Parathyroid adenoma (tissue), 2 donors: ENCODE results near the gene MEPE.

Experiments used
- H2AFZ ChIP-seq: fragments of 300-600 bp; sonication (generic); one replicate; pipeline ENCODE4 v1.7.0; 2017; ENCODE audit warnings: antibody characterized with exemption, mild to moderate bottlenecking
- H3K27ac ChIP-seq: fragments of 300-600 bp; sonication (generic); one replicate; pipeline ENCODE4 v1.7.0; 2017
- H3K27me3 ChIP-seq: fragments of 300-600 bp; sonication (generic); one replicate; pipeline ENCODE4 v1.7.0; 2017; ENCODE audit warnings: low read length; ENCODE audit not compliant: control insufficient read depth, insufficient read depth
- H3K36me3 ChIP-seq: fragments of 300-600 bp; sonication (generic); one replicate; pipeline ENCODE4 v1.7.0; 2017; ENCODE audit warnings: low read length; ENCODE audit not compliant: control insufficient read depth, insufficient read depth
- H3K4me1 ChIP-seq: fragments of 300-600 bp; sonication (generic); one replicate; pipeline ENCODE4 v1.7.0; 2017; ENCODE audit warnings: control low read depth
- H3K4me2 ChIP-seq: fragments of 300-600 bp; sonication (generic); one replicate; pipeline ENCODE4 v1.7.0; 2017; ENCODE audit warnings: low read length
- H3K4me3 ChIP-seq: fragments of 300-600 bp; sonication (generic); one replicate; pipeline ENCODE4 v1.7.0; 2017; ENCODE audit warnings: low read depth, low read length
- H3K79me2 ChIP-seq: fragments of 300-600 bp; sonication (generic); one replicate; pipeline ENCODE4 v1.7.0; 2017; ENCODE audit warnings: control low read depth
- H3K9ac ChIP-seq: fragments of 300-600 bp; sonication (generic); one replicate; pipeline ENCODE4 v1.7.0; 2017; ENCODE audit warnings: mild to moderate bottlenecking
- H3K9me3 ChIP-seq: fragments of 300-600 bp; sonication (generic); one replicate; pipeline ENCODE4 v1.7.0; 2017; ENCODE audit warnings: low read length; ENCODE audit not compliant: control insufficient read depth
- CTCF ChIP-seq: fragments of 300-600 bp; sonication (generic); IDR thresholded peaks from one replicate; pipeline ENCODE4 v1.7.0; 2017; ENCODE audit warnings: antibody characterized with exemption, mild to moderate bottlenecking
- donor health status: primary hyperparathyroidism.

MEPE gene

DNA sequence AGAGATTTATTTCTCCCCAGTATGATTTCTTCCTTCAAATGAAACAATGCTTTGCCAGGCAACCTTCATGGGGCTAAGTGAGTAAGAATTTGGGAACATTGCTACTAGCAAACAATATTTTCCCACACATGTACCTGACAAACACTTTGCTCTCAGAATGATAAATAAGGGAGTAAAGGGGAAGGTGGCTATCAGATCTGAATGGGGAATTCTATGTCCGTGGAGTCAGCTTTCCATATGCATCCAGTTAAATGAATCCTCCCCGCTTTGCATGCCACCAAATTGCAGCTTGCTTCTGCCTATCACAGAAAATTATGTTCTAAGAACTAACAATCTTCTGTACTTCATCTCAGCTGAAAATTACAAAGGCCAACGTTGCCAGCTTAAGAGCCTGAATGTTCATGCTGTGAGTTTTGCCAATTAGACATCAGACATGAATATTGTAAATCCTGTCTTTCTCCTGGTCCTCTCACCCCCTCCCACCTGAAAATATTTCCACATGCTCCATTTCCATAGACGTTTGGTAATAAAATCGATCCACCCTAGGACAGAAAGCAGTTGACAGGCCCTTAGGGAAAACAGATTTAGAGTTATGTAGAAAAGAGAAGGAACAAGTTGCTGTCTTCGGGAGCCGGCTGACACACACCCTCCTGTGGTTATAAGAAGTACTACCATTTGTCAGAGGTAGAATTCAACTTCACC is 6.3 kb downstream of the MEPE start:
- no peaks in the 10 kb centered on the region for H3K79me2 ChIP-seq
- H2AFZ ChIP-seq = no peak overlapping the region
- H3K9ac ChIP-seq = no peak overlapping the region
- no peaks in the 10 kb centered on the region for H3K36me3 ChIP-seq
- TF ChIP-seq CTCF = peak; percentile 57
- no peaks in the 10 kb centered on the region for H3K9me3 ChIP-seq
- H3K4me1 ChIP-seq = no peaks in the 10 kb centered on the region
- H3K27ac ChIP-seq = no peak overlapping the region
- H3K4me3 ChIP-seq = no peak overlapping the region
- H3K4me2 ChIP-seq = no peak overlapping the region
- no peaks in the 10 kb centered on the region for H3K27me3 ChIP-seq

GRCh38 chr4:87839592-87839946 is 6.8 kb downstream of the MEPE start:
- H3K27me3 ChIP-seq = no peaks in the 10 kb centered on the region
- no peaks in the 10 kb centered on the region for H3K9me3 ChIP-seq
- no peak overlapping the region for H3K4me2 ChIP-seq
- no peak for TF ChIP-seq CTCF
- no peaks in the 10 kb centered on the region for H3K36me3 ChIP-seq
- no peak overlapping the region for H3K27ac ChIP-seq
- no peaks in the 10 kb centered on the region for H3K4me1 ChIP-seq
- H3K4me3 ChIP-seq = no peak overlapping the region
- H3K79me2 ChIP-seq = no peaks in the 10 kb centered on the region
- H3K9ac ChIP-seq = no peak overlapping the region
- H2AFZ ChIP-seq = no peak overlapping the region

GRCh38 chr4:87840149-87840548 is 7.4 kb downstream of the MEPE start:
- no peak for TF ChIP-seq CTCF
- Histone ChIP-seq H3K27ac (no peak overlapping the region), H3K27me3 (no peaks in the 10 kb centered on the region), H3K4me3 (no peak overlapping the region), H2AFZ (no peak overlapping the region), H3K9ac (no peak overlapping the region), H3K79me2 (no peaks in the 10 kb centered on the region), H3K4me1 (no peaks in the 10 kb centered on the region), H3K4me2 (no peak overlapping the region), H3K9me3 (no peaks in the 10 kb centered on the region), H3K36me3 (no peaks in the 10 kb centered on the region)

DNA sequence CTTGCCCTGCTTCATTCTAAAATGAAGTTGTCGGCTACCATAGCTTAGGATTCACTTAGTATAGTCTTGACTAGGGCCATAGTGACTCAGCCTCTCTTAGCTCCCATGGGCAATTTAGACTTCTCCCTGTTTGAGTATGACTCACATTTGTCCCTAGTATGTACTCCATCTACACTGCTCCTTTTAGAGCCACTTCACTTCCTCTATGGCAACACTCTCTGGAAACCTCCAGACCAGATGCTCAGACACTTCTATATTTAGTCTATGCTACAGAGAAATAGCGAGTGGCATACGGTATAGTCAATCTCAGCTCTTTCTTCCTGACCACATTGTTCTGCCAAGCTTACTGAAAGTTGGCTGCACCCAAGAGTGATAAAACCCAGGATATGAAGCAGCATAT is 11.2 kb downstream of the MEPE start:
- Histone ChIP-seq H3K4me1 (no peaks in the 10 kb centered on the region), H2AFZ (no peak overlapping the region), H3K36me3 (no peaks in the 10 kb centered on the region), H3K4me2 (no peak overlapping the region), H3K9me3 (no peaks in the 10 kb centered on the region), H3K9ac (no peak overlapping the region), H3K27me3 (no peaks in the 10 kb centered on the region), H3K4me3 (no peak overlapping the region), H3K27ac (no peak overlapping the region), H3K79me2 (no peaks in the 10 kb centered on the region)
- TF ChIP-seq CTCF = no peak

- Histone ChIP-seq H3K4me3 (no peak overlapping the region), H3K79me2 (no peaks in the 10 kb centered on the region), H3K4me1 (no peaks in the 10 kb centered on the region), H3K27me3 (no peaks in the 10 kb centered on the region), H3K27ac (no peak overlapping the region), H3K9me3 (no peaks in the 10 kb centered on the region), H3K9ac (no peak overlapping the region), H2AFZ (no peak overlapping the region), H3K36me3 (no peaks in the 10 kb centered on the region), H3K4me2 (no peak overlapping the region)
- no peak for TF ChIP-seq CTCF
These were observed 11.7 kb downstream of the MEPE start for GRCh38 chr4:87844452-87844851.
